CD14-positive monocyte (primary cell): Measurements from ENCODE around the gene INSR. TPM values are rescaled to one million over a fixed set of nuclear protein-coding genes. Genes with fewer than 3 reads are reported as not detected.

ENCODE experiments used
- DNase-seq, 3 donors: peaks; one replicate each; pipeline ENCODE4 v3.0.0-alpha.2; 2011 to 2022
- H2AFZ ChIP-seq: 2 replicates; pipeline ENCODE4 v1.6.0; 2012; ENCODE audit warnings: mild to moderate bottlenecking, low read depth, low read length, inconsistent platforms; ENCODE audit not compliant: insufficient read depth, poor library complexity, severe bottlenecking
- H3K27ac ChIP-seq, 2 donors: 1 replicate in 1 of 2; 2 replicates in 1 of 2; pipeline ENCODE4 v1.5.1; 2012 to 2013; ENCODE audit warnings: low read length in 2 of 2, control low read depth in 1 of 2, inconsistent platforms in 1 of 2, low read depth in 1 of 2, mild to moderate bottlenecking in 1 of 2
- H3K27me3 ChIP-seq, 2 donors: one replicate each; pipeline versions ENCODE4 v1.6.0 to v1.6.1; 2011 to 2013; ENCODE audit warnings: low read length in 2 of 2; ENCODE audit not compliant: control insufficient read depth in 2 of 2, insufficient read depth in 2 of 2
- H3K36me3 ChIP-seq, 2 donors: replicated peaks in 1 of 2; 1 replicate in 1 of 2; 2 replicates in 1 of 2; pipeline versions ENCODE4 v1.5.1 to v1.6.1; 2012 to 2013; ENCODE audit warnings: low read length in 2 of 2, control low read depth in 1 of 2, inconsistent platforms in 1 of 2, mild to moderate bottlenecking in 1 of 2; ENCODE audit not compliant: insufficient read depth in 2 of 2, control insufficient read depth in 1 of 2
- H3K4me1 ChIP-seq, 2 donors: 1 replicate in 1 of 2; 2 replicates in 1 of 2; pipeline versions ENCODE4 v1.5.1 to v1.6.1; 2012 to 2013; ENCODE audit warnings: low read length in 2 of 2, control low read depth in 1 of 2, inconsistent platforms in 1 of 2, mild to moderate bottlenecking in 1 of 2, moderate library complexity in 1 of 2; ENCODE audit not compliant: insufficient read depth in 2 of 2, control insufficient read depth in 1 of 2
- H3K4me2 ChIP-seq: replicated peaks from 2 replicates; pipeline ENCODE3; 2012; ENCODE audit warnings: low read length, moderate library complexity, mild to moderate bottlenecking; ENCODE audit not compliant: poor library complexity, severe bottlenecking; ENCODE audit errors: extremely low read depth
- H3K4me3 ChIP-seq, 3 experiments: fragments of 200-600 bp in 1 of 3; sonication (generic) in 1 of 3; replicated peaks in 1 of 3; 1 replicate in 2 of 3; 2 replicates in 1 of 3; pipeline ENCODE4 v1.5.1; 2011 to 2013; ENCODE audit warnings: low read length in 3 of 3, mild to moderate bottlenecking in 3 of 3, control low read depth in 2 of 3, low read depth in 2 of 3, inconsistent platforms in 1 of 3, moderate library complexity in 1 of 3
- H3K79me2 ChIP-seq: 2 replicates; pipeline ENCODE4 v1.6.0; 2012; ENCODE audit warnings: mild to moderate bottlenecking, control low read depth, inconsistent platforms, low read length, moderate library complexity; ENCODE audit not compliant: insufficient read depth
- H3K9ac ChIP-seq: 2 replicates; pipeline ENCODE4 v1.6.0; 2017; ENCODE audit warnings: low read length, mild to moderate bottlenecking; ENCODE audit not compliant: insufficient read depth, poor library complexity, severe bottlenecking
- H3K9me3 ChIP-seq, 2 donors: replicated peaks in 1 of 2; 1 replicate in 1 of 2; 2 replicates in 1 of 2; pipeline versions ENCODE4 v1.5.1 to v1.6.1; 2012 to 2013; ENCODE audit warnings: low read length in 2 of 2, control low read depth in 1 of 2; ENCODE audit not compliant: control insufficient read depth in 1 of 2, insufficient read depth in 1 of 2
- H4K20me1 ChIP-seq: 2 replicates; pipeline ENCODE4 v1.6.0; 2012; ENCODE audit warnings: mild to moderate bottlenecking, low read length, control low read depth, moderate library complexity; ENCODE audit not compliant: insufficient read depth
- H3K27ac Mint-ChIP-seq, 7 donors: one replicate each; pipeline ENCODE4 v1.8.0; 2020; ENCODE audit warnings: mild to moderate bottlenecking in 7 of 7, mixed read lengths in 7 of 7, moderate library complexity in 6 of 7, inconsistent platforms in 2 of 7
- H3K27me3 Mint-ChIP-seq, 3 donors: one replicate each; pipeline ENCODE4 v1.8.0; 2021 to 2022; ENCODE audit warnings: low read depth in 3 of 3, mild to moderate bottlenecking in 3 of 3, mixed read lengths in 3 of 3, moderate library complexity in 3 of 3, inconsistent platforms in 1 of 3
- H3K36me3 Mint-ChIP-seq, 2 donors: one replicate each; pipeline ENCODE4 v1.8.0; 2020; ENCODE audit warnings: mixed read lengths in 2 of 2, inconsistent platforms in 1 of 2, mild to moderate bottlenecking in 1 of 2
- H3K4me1 Mint-ChIP-seq: one replicate; pipeline ENCODE4 v1.8.0; 2020; ENCODE audit warnings: mild to moderate bottlenecking, mixed read lengths
- H3K4me3 Mint-ChIP-seq, 2 donors: one replicate each; pipeline ENCODE4 v1.8.0; 2020; ENCODE audit warnings: mild to moderate bottlenecking in 2 of 2, mixed read lengths in 2 of 2, moderate library complexity in 1 of 2
- H3K9me3 Mint-ChIP-seq, 7 donors: one replicate each; pipeline ENCODE4 v1.8.0; 2020 to 2022; ENCODE audit warnings: mixed read lengths in 7 of 7, mild to moderate bottlenecking in 6 of 7, moderate library complexity in 6 of 7, inconsistent platforms in 2 of 7
- CTCF ChIP-seq: fragments of 200-600 bp; IDR thresholded peaks from one replicate; pipeline ENCODE4 v1.8.0; 2022; ENCODE audit warnings: antibody characterized with exemption, mild to moderate bottlenecking
- WGBS: methylation state at CpG from one replicate; pipeline ENCODE4 v1.1.5; 2013; ENCODE audit warnings: missing lambda C conversion rate; ENCODE audit not compliant: insufficient coverage; 5-methylcytosine and 5-hydroxymethylcytosine counted together
- intact Hi-C, 2 donors: fragments of 100-400 bp; cut with micrococcal nuclease; formaldehyde crosslinking; loops; one replicate each; pipeline versions ENCODE4 v1.15.0 to v1.15.1; 2023
- polyA plus RNA-seq, 3 donors: library from polyadenylated mRNA; depleted of rRNA in 1 of 3; unstranded in 2 of 3; stranded (reverse) in 1 of 3; fragments of 300-500 nt in 2 of 3; fragments of >200 nt in 1 of 3; fragmentation: Illumina TruSeq in 2 of 3; gene quantifications; 1 replicate in 2 of 3; 2 replicates in 1 of 3; pipeline ENCODE4 v1.2.3, GENCODE V29; 2012 to 2021

INSR gene
- polyA plus RNA-seq, 3 donors, result 2.9 to 12.4 (median 3.4) TPM

DNA sequence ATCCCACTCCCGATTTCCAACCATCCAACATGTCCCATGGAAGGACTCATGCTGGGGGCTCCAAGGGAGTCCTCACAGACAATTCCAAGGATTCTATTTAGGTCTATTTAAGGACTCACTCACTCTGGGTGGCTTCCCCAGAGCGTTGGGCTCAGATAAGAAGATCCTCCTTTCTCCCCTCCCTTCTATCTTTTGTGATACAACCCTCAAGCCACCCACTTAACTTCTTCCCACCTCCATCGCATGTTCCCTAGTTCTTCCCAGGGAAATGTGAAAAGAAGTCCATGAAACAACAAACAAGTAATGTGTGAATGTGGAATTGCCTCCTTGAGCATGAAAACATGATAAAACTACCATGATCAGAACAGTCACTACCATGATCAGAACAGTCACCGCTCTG lies 29.4 kb downstream of the INSR start:
- H3K4me2 ChIP-seq, result no peak overlapping the region
- intact Hi-C loops, result no loop called here
- H3K27ac ChIP-seq, result peak overlapping the region in 1 of 2 donors; percentile 44
- H3K27ac Mint-ChIP-seq, result peak overlapping the region in 3 of 7 donors; percentile 83 to 85 (median 83)
- no peak for DNase-seq
- H3K27me3 Mint-ChIP-seq, result peaks cover 0 to 2% (median 0%) of the 10 kb centered on the region in 3 donors
- peaks cover 90% of the 10 kb centered on the region for H3K79me2 ChIP-seq
- H4K20me1 ChIP-seq, result peaks cover 18% of the 10 kb centered on the region
- no peak overlapping the region for H2AFZ ChIP-seq
- peaks cover 33 to 53% of the 10 kb centered on the region in 2 donors for H3K4me1 ChIP-seq
- H3K4me3 Mint-ChIP-seq, result no peak overlapping the region
- peaks cover 0 to 5% (median 0%) of the 10 kb centered on the region in 7 donors for H3K9me3 Mint-ChIP-seq
- H3K36me3 Mint-ChIP-seq, result peaks cover 21 to 52% of the 10 kb centered on the region in 2 donors
- 100% methylated on average over 1 of the region's 4 CpGs for WGBS
- H3K27me3 ChIP-seq, result no peaks in the 10 kb centered on the region
- H3K9ac ChIP-seq, result no peak overlapping the region
- TF ChIP-seq CTCF, result no peak
- no peaks in the 10 kb centered on the region for H3K9me3 ChIP-seq
- peaks cover 48% of the 10 kb centered on the region for H3K4me1 Mint-ChIP-seq
- H3K36me3 ChIP-seq, result peaks cover 6 to 24% of the 10 kb centered on the region in 2 donors
- H3K4me3 ChIP-seq, result no peak overlapping the region

- Histone ChIP-seq H3K9me3 (no peaks in the 10 kb centered on the region), H3K4me3 (no peak overlapping the region), H3K36me3 (peaks cover 6 to 24% of the 10 kb centered on the region in 2 donors), H3K27me3 (no peaks in the 10 kb centered on the region), H2AFZ (no peak overlapping the region), H3K9ac (no peak overlapping the region), H3K4me1 (peaks cover 21 to 39% of the 10 kb centered on the region in 2 donors), H3K4me2 (no peak overlapping the region), H4K20me1 (peaks cover 18% of the 10 kb centered on the region), H3K27ac (no peak overlapping the region), H3K79me2 (peaks cover 86% of the 10 kb centered on the region)
- Mint-ChIP-seq H3K36me3 (peaks cover 21 to 55% of the 10 kb centered on the region in 2 donors), H3K4me1 (peaks cover 40% of the 10 kb centered on the region), H3K9me3 (peaks cover 0 to 5% (median 0%) of the 10 kb centered on the region in 7 donors), H3K27ac (no peak overlapping the region), H3K4me3 (no peak overlapping the region), H3K27me3 (peaks cover 0 to 2% (median 1%) of the 10 kb centered on the region in 3 donors)
- no peak for DNase-seq
- TF ChIP-seq CTCF, result no peak
- intact Hi-C loops, result no loop called here
- 100% methylated on average over 4 of the region's 5 CpGs for WGBS
These were observed 30.7 kb downstream of the INSR start for GRCh38 chr19:7263521-7263920.
